RWPE2 (cell line): Measurements from ENCODE around the gene SKI.
A peak's percentile ranks its signal among the peaks of the same experiment; 100 is the strongest.

Experiments
- ATAC-seq: fragments of 200-7000 bp; cut with Tn5 transposase; 3 replicates; pipeline ENCODE4 v1.9.1; 2021; ENCODE audit warnings: low read depth
- DNase-seq: peaks from one replicate; pipeline ENCODE4 v3.0.0-alpha.2; 2020; ENCODE audit warnings: low spot score
- H3K27ac ChIP-seq: fragments of 450-650 bp; 2 replicates; pipeline ENCODE4 v1.5.1; 2017; ENCODE audit warnings: mild to moderate bottlenecking; ENCODE audit not compliant: poor library complexity, severe bottlenecking
- H3K27me3 ChIP-seq: fragments of 250-450 bp; sonication (Bioruptor Pico); 2 replicates; pipeline ENCODE4 v1.5.1; 2021; ENCODE audit warnings: mild to moderate bottlenecking, moderate library complexity; ENCODE audit not compliant: insufficient read depth, poor library complexity, severe bottlenecking
- H3K36me3 ChIP-seq: fragments of 250-450 bp; sonication (Bioruptor Pico); 2 replicates; pipeline ENCODE4 v1.5.1; 2020; ENCODE audit warnings: low read depth, mild to moderate bottlenecking, moderate library complexity
- H3K4me1 ChIP-seq: fragments of 250-450 bp; sonication (Bioruptor Pico); 2 replicates; pipeline ENCODE4 v1.5.1; 2021; ENCODE audit warnings: mild to moderate bottlenecking, moderate library complexity; ENCODE audit not compliant: insufficient read depth, poor library complexity, severe bottlenecking
- H3K4me3 ChIP-seq: fragments of 250-450 bp; sonication (Bioruptor Pico); 2 replicates; pipeline ENCODE4 v1.5.1; 2021; ENCODE audit warnings: mild to moderate bottlenecking, moderate library complexity; ENCODE audit not compliant: severe bottlenecking
- H3K9me3 ChIP-seq: fragments of 250-450 bp; sonication (Bioruptor Pico); 2 replicates; pipeline ENCODE4 v1.5.1; 2021; ENCODE audit warnings: mild to moderate bottlenecking, moderate library complexity; ENCODE audit not compliant: severe bottlenecking
- CTCF ChIP-seq: fragments of 450-650 bp; IDR thresholded peaks from one replicate; pipeline ENCODE4 v1.5.1; 2017; ENCODE audit warnings: mild to moderate bottlenecking, moderate library complexity; ENCODE audit not compliant: poor library complexity, severe bottlenecking

The SKI gene

GRCh38 chr1:2255420-2256369, 27.6 kb downstream of the SKI start:
- ATAC-seq (peak; percentile 63), DNase-seq (no peak)
- no peak for TF ChIP-seq CTCF
- H3K9me3 ChIP-seq: peaks cover 6% of the 10 kb centered on the region
- no peaks in the 10 kb centered on the region for H3K27me3 ChIP-seq
- H3K4me1 ChIP-seq: peaks cover 8% of the 10 kb centered on the region
- peak overlapping the region; percentile 96 for H3K27ac ChIP-seq
- peaks cover 17% of the 10 kb centered on the region for H3K36me3 ChIP-seq
- H3K4me3 ChIP-seq: no peak overlapping the region

GRCh38 chr1:2256435-2257244, 28.5 kb downstream of the SKI start:
- H3K9me3 ChIP-seq: peaks cover 6% of the 10 kb centered on the region
- no peak for TF ChIP-seq CTCF
- peak overlapping the region; percentile 96 for H3K27ac ChIP-seq
- H3K27me3 ChIP-seq: no peaks in the 10 kb centered on the region
- H3K4me3 ChIP-seq: no peak overlapping the region
- H3K36me3 ChIP-seq: peaks cover 17% of the 10 kb centered on the region
- no peak for DNase-seq
- no peak for ATAC-seq
- peaks cover 8% of the 10 kb centered on the region for H3K4me1 ChIP-seq

- H3K27ac ChIP-seq: peak overlapping the region; percentile 96
Measured at GRCh38 chr1:2257245-2257627, 29.1 kb downstream of the SKI start.

GRCh38 chr1:2258122-2258681, 30.1 kb downstream of the SKI start:
- H3K36me3 ChIP-seq: peaks cover 7% of the 10 kb centered on the region; the same call in 1 of the 2 replicates
- DNase-seq (no peak), ATAC-seq (no peak)
- H3K27me3 ChIP-seq: no peaks in the 10 kb centered on the region
- TF ChIP-seq CTCF: no peak
- H3K9me3 ChIP-seq: peaks cover 6% of the 10 kb centered on the region
- no peak overlapping the region for H3K4me3 ChIP-seq
- H3K4me1 ChIP-seq: peaks cover 8% of the 10 kb centered on the region
- peak overlapping the region; percentile 2 for H3K27ac ChIP-seq

More at GRCh38 chr1:2257245-2257627, 29.1 kb downstream of the SKI start:
- H3K4me1 ChIP-seq: peaks cover 8% of the 10 kb centered on the region
- no peaks in the 10 kb centered on the region for H3K27me3 ChIP-seq
- ATAC-seq (no peak), DNase-seq (no peak)
- TF ChIP-seq CTCF: no peak
- H3K9me3 ChIP-seq: peaks cover 6% of the 10 kb centered on the region
- peaks cover 12% of the 10 kb centered on the region for H3K36me3 ChIP-seq
- H3K4me3 ChIP-seq: no peak overlapping the region
